Caco-2 (cell line): ENCODE results near the gene FBN2. TPM values are rescaled to one million over a fixed set of nuclear protein-coding genes. Genes with fewer than 3 reads are reported as not detected.

Experiments
- BruUV-seq: library from RNA; stranded (reverse); fragments of 400-500 nt; replicated peaks from 2 replicates; lab custom pipeline; 2021; lab: Mats Ljungman, UMichigan
- CTCF ChIA-PET: fragments of 300-600 bp; sonication (Branson Sonifier 250); formaldehyde crosslinking; loops from one replicate; lab custom pipeline; 2022; ENCODE audit warnings: antibody characterized with exemption; lab: Charles Lee
- POLR2A ChIA-PET: fragments of 300-600 bp; sonication (Branson Sonifier 250); formaldehyde crosslinking; loops from one replicate; lab custom pipeline; 2022; ENCODE audit warnings: antibody characterized with exemption; lab: Charles Lee
- DNase-seq, 2 experiments: peaks; one replicate each; pipeline versions ENCODE4 v3.0.0 to v3.0.0-alpha.2; 2020 to 2022
- H3K27me3 ChIP-seq: replicated peaks from 2 replicates; pipeline ENCODE4 v1.6.0; 2011; ENCODE audit warnings: low read length; ENCODE audit not compliant: control insufficient read depth, insufficient read depth
- H3K36me3 ChIP-seq: 2 replicates; pipeline ENCODE4 v1.5.1; 2011; ENCODE audit warnings: low read length; ENCODE audit not compliant: control insufficient read depth, insufficient read depth
- H3K4me1 ChIP-seq: fragments of 250-450 bp; sonication (Bioruptor Pico); 2 replicates; pipeline ENCODE4 v1.5.1; 2020; ENCODE audit warnings: mild to moderate bottlenecking
- H3K4me3 ChIP-seq: 2 replicates; pipeline ENCODE4 v1.5.1; 2011; ENCODE audit warnings: low read depth, mild to moderate bottlenecking, control low read depth, low read length
- H3K9me3 ChIP-seq: fragments of 250-450 bp; sonication (Bioruptor Pico); 2 replicates; pipeline ENCODE4 v1.5.1; 2020; ENCODE audit warnings: mild to moderate bottlenecking, moderate library complexity
- H3K27ac Mint-ChIP-seq: one replicate; pipeline ENCODE4 v1.8.0; 2022; ENCODE audit warnings: mixed read lengths; ENCODE audit not compliant: unreplicated experiment
- H3K27me3 Mint-ChIP-seq: one replicate; pipeline ENCODE4 v1.8.0; 2022; ENCODE audit warnings: mixed read lengths; ENCODE audit not compliant: insufficient read depth, unreplicated experiment
- H3K36me3 Mint-ChIP-seq: one replicate; pipeline ENCODE4 v1.8.0; 2022; ENCODE audit warnings: mild to moderate bottlenecking, mixed read lengths; ENCODE audit not compliant: insufficient read depth, unreplicated experiment
- H3K4me1 Mint-ChIP-seq: one replicate; pipeline ENCODE4 v1.8.0; 2022; ENCODE audit warnings: low read depth, mixed read lengths; ENCODE audit not compliant: unreplicated experiment
- H3K4me3 Mint-ChIP-seq: one replicate; pipeline ENCODE4 v1.8.0; 2022; ENCODE audit warnings: mild to moderate bottlenecking, moderate library complexity, mixed read lengths; ENCODE audit not compliant: unreplicated experiment
- H3K9me3 Mint-ChIP-seq: one replicate; pipeline ENCODE4 v1.8.0; 2022; ENCODE audit warnings: mixed read lengths; ENCODE audit not compliant: unreplicated experiment
- intact Hi-C: fragments of 100-400 bp; cut with micrococcal nuclease; formaldehyde crosslinking; loops from one replicate; pipeline ENCODE4 v1.10.0; 2022; ENCODE audit not compliant: unreplicated experiment
- total RNA-seq: library from RNA; stranded (reverse); gene quantifications from 2 replicates; pipeline ENCODE4 v1.2.3, GENCODE V29; 2022
- TF ChIP-seq, protein P1 (sequence below), 2 experiments: fragments of 200-600 bp in 1 of 2; IDR thresholded peaks; 1 replicate in 1 of 2; 2 replicates in 1 of 2; pipeline versions ENCODE4 v1.5.1 to v1.8.0; 2011 to 2022; ENCODE audit warnings: antibody characterized with exemption in 1 of 2, control low read depth in 1 of 2, inconsistent platforms in 1 of 2, low read depth in 1 of 2, low read length in 1 of 2, mild to moderate bottlenecking in 1 of 2, moderate library complexity in 1 of 2; ENCODE audit not compliant: insufficient read depth in 1 of 2, severe bottlenecking in 1 of 2, unreplicated experiment in 1 of 2

FBN2 gene
- total RNA-seq, 1 experiment from 2014 or later = 0.09 TPM

DNA sequence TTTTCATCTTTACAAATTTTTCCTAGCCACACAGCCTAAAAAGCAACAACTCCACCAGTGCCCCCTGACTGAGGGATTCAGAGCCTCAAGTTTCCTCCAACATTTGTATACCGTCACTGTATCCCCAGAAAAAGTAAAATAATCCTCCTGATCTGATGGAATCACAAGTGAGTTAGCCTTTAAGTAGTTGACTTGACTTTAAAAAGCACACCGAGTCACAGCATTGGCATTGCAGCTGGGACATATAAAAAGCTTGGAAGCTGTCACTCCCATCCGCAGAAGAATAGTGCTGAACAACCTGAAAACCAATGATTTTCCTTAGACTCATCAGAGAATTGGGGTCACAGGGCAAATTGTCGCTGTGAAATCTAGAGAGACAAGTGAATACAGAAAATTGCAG is 41.6 kb upstream of the FBN2 start:
- H3K4me3 Mint-ChIP-seq = no peak overlapping the region
- no peaks in the 10 kb centered on the region for H3K36me3 Mint-ChIP-seq
- H3K4me1 Mint-ChIP-seq = peaks cover 13% of the 10 kb centered on the region
- H3K27ac Mint-ChIP-seq = peak overlapping the region; percentile 77
- BruUV-seq = no TSS peak
- Histone ChIP-seq H3K9me3 (no peaks in the 10 kb centered on the region), H3K4me3 (no peak overlapping the region), H3K36me3 (no peaks in the 10 kb centered on the region), H3K4me1 (peaks cover 18% of the 10 kb centered on the region; the same call in 1 of the 2 replicates), H3K27me3 (no peaks in the 10 kb centered on the region)
- no peaks in the 10 kb centered on the region for H3K27me3 Mint-ChIP-seq
- ChIA-PET POLR2A (no interaction called here), CTCF (no interaction called here)
- TF ChIP-seq, protein P1, sequence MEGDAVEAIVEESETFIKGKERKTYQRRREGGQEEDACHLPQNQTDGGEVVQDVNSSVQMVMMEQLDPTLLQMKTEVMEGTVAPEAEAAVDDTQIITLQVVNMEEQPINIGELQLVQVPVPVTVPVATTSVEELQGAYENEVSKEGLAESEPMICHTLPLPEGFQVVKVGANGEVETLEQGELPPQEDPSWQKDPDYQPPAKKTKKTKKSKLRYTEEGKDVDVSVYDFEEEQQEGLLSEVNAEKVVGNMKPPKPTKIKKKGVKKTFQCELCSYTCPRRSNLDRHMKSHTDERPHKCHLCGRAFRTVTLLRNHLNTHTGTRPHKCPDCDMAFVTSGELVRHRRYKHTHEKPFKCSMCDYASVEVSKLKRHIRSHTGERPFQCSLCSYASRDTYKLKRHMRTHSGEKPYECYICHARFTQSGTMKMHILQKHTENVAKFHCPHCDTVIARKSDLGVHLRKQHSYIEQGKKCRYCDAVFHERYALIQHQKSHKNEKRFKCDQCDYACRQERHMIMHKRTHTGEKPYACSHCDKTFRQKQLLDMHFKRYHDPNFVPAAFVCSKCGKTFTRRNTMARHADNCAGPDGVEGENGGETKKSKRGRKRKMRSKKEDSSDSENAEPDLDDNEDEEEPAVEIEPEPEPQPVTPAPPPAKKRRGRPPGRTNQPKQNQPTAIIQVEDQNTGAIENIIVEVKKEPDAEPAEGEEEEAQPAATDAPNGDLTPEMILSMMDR (IDR thresholded peaks at IDR 0.05; ENCODE audit: insufficient read depth in 1 of 2, low read depth in 1 of 2, low read length in 1 of 2, severe bottlenecking in 1 of 2, unreplicated experiment in 1 of 2) = no peak
- peaks cover 27% of the 10 kb centered on the region for H3K9me3 Mint-ChIP-seq
- intact Hi-C loops = loop anchor here (1.0 kb wide), 1 partner anchor 13 kb away; no protein-coding TSS in a partner anchor
- no peak for DNase-seq

DNA sequence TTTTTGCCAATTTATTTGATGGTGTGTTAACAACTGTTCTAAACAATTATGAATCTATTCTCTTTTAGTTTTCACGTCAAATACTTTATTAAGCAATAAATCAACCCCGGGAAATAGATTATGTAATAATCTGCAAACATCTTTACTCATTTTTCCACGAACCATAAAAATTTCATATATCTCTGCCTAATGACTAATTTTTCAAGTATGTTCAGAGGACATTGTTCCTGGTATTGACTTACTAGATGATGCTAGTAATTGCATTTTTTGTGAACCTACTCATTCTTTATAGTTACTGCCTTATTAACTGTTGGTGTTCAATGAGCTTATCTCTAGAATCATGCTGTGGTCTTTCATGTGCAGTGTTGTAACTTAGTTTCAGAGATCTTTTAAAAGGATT is 41.0 kb upstream of the FBN2 start:
- H3K9me3 Mint-ChIP-seq = peaks cover 23% of the 10 kb centered on the region
- H3K27me3 ChIP-seq = no peaks in the 10 kb centered on the region
- intact Hi-C loops = loop anchor here (1.0 kb wide), 1 partner anchor 13 kb away; no protein-coding TSS in a partner anchor
- POLR2A ChIA-PET = no interaction called here
- no peak overlapping the region for H3K4me3 ChIP-seq
- H3K27ac Mint-ChIP-seq = peak overlapping the region; percentile 77
- DNase-seq = no peak
- H3K4me1 Mint-ChIP-seq = peaks cover 16% of the 10 kb centered on the region
- no peaks in the 10 kb centered on the region for H3K9me3 ChIP-seq
- CTCF ChIA-PET = no interaction called here
- TF ChIP-seq, protein P1 (IDR thresholded peaks at IDR 0.05; ENCODE audit: insufficient read depth in 1 of 2, low read depth in 1 of 2, low read length in 1 of 2, severe bottlenecking in 1 of 2, unreplicated experiment in 1 of 2) = no peak
- H3K36me3 Mint-ChIP-seq = no peaks in the 10 kb centered on the region
- no TSS peak for BruUV-seq
- H3K4me1 ChIP-seq = peaks cover 18% of the 10 kb centered on the region; the same call in 1 of the 2 replicates
- no peak overlapping the region for H3K4me3 Mint-ChIP-seq
- no peaks in the 10 kb centered on the region for H3K27me3 Mint-ChIP-seq
- no peaks in the 10 kb centered on the region for H3K36me3 ChIP-seq

DNA sequence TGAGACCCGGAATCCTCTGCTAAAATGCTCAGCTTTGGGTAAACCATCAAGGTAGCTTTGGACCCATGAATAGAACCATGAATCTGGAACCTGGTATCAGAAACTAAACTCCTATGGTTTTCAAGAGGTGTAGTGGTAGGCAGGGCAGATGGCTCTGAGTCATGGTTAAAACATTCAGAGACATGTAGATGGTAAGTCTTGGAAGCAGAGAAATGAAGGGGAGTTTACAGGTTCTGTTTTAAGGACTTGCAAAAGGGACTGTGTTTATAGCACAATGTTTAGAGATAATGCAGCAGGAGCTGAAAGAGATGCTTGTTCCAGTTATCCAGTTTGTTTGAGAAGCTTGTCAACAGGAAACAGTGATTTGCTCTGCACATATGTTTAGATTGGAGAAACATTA is 36.0 kb upstream of the FBN2 start:
- Histone ChIP-seq H3K4me1 (peaks cover 8% of the 10 kb centered on the region; the same call in 1 of the 2 replicates), H3K4me3 (no peak overlapping the region), H3K9me3 (no peaks in the 10 kb centered on the region), H3K36me3 (no peaks in the 10 kb centered on the region), H3K27me3 (no peaks in the 10 kb centered on the region)
- POLR2A ChIA-PET = no interaction called here
- BruUV-seq = no TSS peak
- no peak overlapping the region for H3K27ac Mint-ChIP-seq
- CTCF ChIA-PET = no interaction called here
- no peak for DNase-seq
- peaks cover 7% of the 10 kb centered on the region for H3K4me1 Mint-ChIP-seq
- H3K27me3 Mint-ChIP-seq = no peaks in the 10 kb centered on the region
- no peaks in the 10 kb centered on the region for H3K36me3 Mint-ChIP-seq
- no peak overlapping the region for H3K4me3 Mint-ChIP-seq
- TF ChIP-seq, protein P1 (IDR thresholded peaks at IDR 0.05; ENCODE audit: insufficient read depth in 1 of 2, low read depth in 1 of 2, low read length in 1 of 2, severe bottlenecking in 1 of 2, unreplicated experiment in 1 of 2) = no peak
- H3K9me3 Mint-ChIP-seq = peaks cover 22% of the 10 kb centered on the region
- intact Hi-C loops = no loop called here
